Epithelial cell of prostate (primary cell): ENCODE results near the gene FAM219B.
"Not testable (repeated sequence)": the region's sequence is repeated elsewhere in the genome, so short reads cannot be mapped to it uniquely, and the experiment has no call there.

Experiments used
- DNase-seq: peaks from one replicate; pipeline ENCODE4 v3.0.0-alpha.2; 2011; ENCODE audit warnings: low read depth, low spot score
- H3K27ac ChIP-seq: fragments of 450-650 bp; 2 replicates; pipeline ENCODE4 v1.5.1; 2017; ENCODE audit warnings: mild to moderate bottlenecking

FAM219B gene

DNA sequence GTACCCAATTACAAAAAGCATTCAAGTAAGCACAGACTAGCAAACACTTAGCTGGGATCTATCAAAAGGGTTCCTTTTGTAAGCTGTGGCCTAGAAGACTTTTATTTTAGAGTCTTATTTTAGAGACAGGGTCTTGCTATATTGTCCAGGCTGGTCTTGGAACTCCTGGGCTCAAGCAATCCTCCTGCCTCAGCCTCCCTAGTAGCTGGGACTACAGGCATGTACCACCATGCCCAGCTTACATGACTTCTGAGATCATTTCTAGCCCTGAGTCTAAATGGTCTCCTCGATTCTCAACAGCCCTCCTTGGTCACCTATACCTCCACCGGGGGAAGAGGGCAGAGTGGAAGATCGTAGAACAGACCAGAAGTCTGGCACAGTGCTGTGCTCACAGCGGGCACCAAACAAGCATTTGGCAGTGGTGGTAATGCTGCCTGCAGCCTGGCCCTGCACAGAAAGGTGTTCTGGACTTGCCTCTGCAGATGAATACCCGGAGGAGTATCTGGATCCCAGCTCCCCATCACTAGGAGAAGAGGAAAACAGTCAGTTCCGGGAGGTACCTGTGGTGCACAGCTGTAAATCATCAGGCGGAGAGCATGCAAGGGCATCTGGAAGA is 2.4 kb downstream of the FAM219B start:
- no peak overlapping the region for H3K27ac ChIP-seq
- no peak for DNase-seq

DNA sequence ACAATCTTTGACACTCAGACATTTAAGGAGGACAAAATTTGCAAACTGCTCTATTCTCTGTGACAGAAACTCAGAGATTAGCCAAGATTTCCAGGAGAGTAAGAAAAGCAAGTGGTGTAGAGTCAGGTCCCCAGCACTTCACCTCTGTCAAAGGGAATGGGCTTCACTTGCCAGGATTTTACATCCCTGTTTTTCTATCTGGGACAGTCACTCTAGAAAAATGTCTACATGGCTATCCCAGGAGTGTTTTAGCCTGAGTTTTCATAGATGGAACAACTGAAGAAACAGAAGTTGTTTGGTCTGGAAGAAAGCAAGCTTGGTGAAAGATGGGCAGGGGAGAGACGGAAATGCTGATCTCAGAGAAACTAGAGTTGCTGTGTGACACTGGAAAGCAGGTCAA is 3.0 kb downstream of the FAM219B start:
- DNase-seq, result no peak
- no peak overlapping the region for H3K27ac ChIP-seq

DNA sequence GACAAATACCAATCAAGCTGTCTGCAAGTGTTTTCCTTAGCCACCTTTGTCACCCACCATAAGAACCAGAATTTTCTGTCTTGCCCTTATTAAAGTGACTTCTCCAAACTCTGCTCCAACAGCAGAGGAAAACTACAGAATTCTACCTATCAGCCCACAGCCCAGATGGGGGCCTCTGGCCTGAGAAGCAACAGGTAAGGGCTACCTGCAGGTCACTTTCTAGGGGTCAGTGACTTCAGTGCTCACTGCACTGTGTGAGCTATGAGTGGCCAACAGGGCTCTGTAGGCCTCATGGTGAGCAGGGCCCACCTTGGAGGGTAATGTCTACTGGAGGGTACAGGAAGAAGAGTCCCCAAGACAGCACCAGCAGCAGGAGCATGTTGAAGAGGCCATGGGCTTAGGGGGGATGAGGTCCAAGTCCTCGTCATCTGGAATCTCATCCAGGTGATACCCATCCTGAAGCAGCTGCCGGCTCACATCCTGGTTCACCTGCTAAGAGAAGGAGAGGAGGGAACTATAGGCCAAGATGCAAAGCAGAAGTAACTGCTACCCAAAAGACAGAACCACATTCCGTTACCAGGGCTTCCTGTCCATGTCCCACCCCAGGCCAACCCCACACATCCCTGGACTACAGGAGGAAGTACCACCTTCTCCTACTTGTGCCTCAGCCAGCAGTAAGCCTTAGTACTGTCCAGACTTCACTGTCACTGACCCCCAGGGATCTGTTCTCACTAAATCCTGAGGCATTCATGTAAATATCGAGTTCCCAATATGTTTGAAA is 4.2 kb downstream of the FAM219B start:
- no peak overlapping the region for H3K27ac ChIP-seq

DNA sequence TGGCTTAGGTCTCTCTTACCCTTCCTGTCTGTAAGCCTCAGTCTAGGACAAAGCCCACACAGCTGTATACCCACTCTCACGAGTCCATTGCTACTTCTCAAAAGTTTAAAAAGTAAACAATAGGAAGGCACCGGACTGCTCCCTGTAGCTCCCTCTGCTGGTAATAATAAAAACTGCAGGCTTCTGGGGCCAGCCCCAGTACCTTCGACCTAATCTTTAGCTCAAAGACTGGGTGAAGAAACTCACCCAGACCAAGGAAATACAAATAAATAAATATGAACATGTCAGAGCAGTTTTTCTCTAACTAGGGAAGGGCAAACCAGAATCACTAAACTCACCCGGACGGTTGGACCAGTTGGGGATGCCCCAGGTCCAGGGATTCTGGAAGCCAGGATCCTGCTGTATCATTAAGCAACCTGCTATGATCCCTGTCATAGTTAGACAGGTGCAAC is 5.0 kb downstream of the FAM219B start:
- H3K27ac ChIP-seq, result no peak overlapping the region
- no peak for DNase-seq

More for the DNA sequence above, 4.2 kb downstream of the FAM219B start:
- no peak for DNase-seq

DNA sequence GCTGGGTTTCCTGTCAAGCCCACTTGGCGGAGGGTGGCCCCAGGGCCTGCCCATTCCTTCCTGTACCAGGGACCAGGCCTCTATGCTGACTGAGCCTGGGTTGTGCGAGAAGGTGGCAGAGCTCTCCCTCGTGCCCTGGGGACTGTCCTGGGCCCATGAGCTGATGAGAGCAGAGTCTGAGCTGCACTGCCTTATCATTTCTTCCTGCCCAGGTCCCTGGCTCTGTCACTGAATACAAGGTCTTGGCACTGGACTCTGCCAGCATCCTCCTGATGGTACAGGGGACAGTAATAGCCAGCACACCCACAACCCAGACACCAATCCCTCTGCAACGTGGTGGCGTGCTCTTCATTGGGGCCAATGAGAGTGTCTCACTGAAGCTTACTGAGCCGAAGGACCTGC is 9.3 kb downstream of the FAM219B start:
- H3K27ac ChIP-seq, result no peak overlapping the region

DNA sequence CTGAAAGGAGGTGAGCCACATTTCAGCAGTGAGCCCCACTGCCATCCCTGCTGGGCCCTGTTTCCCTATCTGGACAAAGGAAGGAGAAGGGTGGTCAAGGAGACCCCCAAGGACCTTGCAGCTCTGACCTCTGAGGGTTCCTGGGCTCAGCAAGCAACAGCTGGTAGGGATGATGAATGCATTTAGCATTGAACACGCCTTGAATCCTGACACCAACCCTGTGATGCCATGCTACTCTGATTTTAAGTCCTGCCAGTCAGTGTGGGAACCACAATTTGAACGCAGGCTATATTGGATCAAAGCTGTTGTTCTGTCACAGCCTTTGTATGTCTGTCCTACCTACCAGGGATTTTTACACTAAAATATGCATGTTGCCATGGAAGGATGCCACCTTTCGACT is 10.3 kb downstream of the FAM219B start:
- H3K27ac ChIP-seq, result no peak overlapping the region
- no peak for DNase-seq

More for the DNA sequence above, 9.3 kb downstream of the FAM219B start:
- DNase-seq, result no peak

DNA sequence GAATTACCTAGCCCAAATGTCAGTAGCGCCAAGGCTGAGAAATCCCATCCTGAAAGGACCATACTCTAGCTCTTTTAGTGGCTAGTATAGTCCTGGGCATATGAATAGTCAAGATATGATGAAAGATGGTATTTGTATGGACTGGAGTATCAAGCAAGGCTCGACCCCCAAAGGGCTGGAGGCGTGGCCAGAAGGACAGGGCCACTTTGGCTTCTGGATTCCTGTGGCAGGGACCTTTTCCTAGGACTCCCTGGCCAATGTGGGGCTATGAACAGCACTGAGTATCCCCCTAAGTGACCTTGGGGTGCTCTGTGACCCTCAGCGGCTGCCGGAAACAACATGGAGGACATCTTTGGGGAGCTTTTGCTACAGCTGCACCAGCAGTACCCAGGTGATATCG is 10.8 kb downstream of the FAM219B start:
- DNase-seq, result no peak
- no peak overlapping the region for H3K27ac ChIP-seq

DNA sequence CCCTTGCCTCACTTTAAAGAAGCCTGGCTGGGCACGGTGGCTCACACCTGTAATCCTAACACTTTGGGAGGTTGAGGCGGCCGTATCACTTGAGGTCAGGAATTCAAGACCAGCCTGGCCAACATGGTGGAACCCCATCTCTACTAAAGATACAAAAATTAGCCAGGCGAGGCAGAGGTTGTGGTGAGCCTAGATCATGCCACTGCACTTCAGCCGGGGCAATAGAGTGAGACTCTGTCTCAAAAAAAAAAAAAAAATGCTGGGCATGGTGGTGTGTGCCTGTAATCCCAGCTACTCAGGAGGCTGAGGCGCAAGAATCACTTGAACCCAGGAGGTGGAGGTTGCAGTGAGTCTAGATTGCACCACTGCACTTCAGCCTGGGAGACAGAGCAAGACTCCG is 12.3 kb downstream of the FAM219B start:
- DNase-seq, H3K27ac ChIP-seq: not testable (repeated sequence)

DNA sequence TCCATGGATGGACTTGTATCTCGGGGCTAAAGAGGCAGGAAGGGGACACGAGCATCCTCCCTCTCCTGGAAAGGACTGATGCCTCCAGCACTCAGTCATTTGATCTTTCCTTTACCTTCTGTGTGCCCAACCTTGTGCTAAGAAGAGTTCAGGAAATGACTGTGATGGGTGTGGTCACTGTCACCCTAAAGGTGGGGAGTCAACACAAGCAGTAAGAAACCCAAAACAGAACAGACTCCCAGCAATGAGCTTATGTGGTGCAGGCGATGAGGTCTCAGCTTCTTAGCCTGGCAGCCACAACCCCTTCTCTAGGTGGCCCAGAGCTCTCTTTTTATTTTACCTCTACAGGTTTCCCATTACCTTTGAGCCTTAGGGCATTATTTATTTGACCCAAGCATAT is 13.0 kb downstream of the FAM219B start:
- no peak for DNase-seq
- peak overlapping the region; percentile 11 for H3K27ac ChIP-seq

DNA sequence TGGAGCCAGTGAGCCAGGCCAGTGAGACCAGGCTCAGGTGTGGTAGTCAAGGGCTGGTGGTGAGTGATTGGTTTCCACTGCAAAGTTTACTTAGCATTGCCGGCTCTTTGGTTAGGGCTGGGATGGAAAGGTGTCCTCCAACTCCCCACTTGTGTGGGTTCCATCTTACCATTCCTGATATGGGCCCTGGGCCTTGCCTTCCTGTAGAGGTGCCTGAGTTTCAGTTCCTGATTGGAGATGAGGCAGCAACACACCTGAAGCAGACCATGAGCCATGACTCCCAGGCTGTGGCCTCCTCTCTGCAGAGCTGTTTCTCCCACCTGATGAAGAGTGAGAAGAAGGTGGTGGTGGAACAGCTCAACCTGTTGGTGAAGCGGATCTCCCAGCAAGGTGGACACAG is 13.7 kb downstream of the FAM219B start:
- DNase-seq, result no peak
- H3K27ac ChIP-seq, result peak overlapping the region; percentile 11

DNA sequence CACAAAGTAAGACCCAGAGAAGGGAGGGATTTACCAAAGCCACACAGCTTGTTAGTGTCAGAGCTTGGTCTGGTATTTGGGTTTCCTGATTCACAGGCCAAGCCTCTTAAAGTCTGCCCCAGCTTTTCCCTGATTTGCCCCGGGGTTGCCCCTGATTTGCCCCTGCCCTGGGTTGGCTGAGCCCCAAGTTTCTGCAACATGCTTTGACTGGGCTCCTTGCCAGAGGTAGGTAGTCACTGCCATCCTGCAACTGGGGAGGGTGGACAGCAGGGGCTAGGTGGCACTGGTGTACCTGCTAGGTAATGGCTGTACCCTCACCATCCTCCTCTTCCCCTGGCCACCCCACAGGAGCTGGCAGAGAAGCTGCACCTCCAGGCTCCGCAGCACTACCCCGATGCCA is 14.3 kb downstream of the FAM219B start:
- DNase-seq, result no peak
- H3K27ac ChIP-seq, result peak overlapping the region; percentile 26

DNA sequence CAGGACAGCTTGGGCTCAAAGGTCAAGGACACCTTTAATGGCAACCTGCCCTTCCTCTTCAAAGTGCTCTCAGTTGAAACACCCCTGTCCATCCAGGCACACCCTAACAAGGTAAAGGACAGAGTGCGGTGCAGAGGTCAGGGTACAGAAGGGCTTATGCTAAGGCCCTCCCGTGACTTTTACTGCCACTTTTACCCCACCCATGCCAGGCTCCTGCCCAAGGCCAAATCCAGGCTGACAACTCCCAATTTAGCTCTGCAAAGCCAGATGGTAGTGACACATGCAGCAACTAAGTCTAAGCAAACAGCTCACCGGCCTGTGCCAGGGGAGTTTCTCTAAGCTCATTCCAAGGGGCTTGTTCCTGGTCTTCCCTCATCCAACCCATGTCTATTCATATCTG is 15.2 kb downstream of the FAM219B start:
- no peak for DNase-seq
- H3K27ac ChIP-seq, result peak overlapping the region; percentile 26

DNA sequence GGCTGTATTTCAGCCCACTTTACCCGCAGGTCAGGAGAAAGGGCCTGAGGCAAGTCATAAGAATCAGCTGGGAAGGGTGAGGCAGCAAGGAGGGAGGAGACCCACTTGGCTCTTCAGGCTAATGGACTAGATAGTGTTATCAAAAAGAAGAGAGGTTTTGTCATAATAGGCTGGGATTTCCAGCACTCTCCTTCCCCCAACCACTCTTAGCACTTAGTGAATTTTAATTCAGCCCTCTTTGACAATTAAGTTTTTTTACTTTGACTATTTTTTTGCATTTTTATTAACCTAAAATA is 16.0 kb downstream of the FAM219B start:
- DNase-seq, result no peak
- peak overlapping the region; percentile 22 for H3K27ac ChIP-seq

DNA sequence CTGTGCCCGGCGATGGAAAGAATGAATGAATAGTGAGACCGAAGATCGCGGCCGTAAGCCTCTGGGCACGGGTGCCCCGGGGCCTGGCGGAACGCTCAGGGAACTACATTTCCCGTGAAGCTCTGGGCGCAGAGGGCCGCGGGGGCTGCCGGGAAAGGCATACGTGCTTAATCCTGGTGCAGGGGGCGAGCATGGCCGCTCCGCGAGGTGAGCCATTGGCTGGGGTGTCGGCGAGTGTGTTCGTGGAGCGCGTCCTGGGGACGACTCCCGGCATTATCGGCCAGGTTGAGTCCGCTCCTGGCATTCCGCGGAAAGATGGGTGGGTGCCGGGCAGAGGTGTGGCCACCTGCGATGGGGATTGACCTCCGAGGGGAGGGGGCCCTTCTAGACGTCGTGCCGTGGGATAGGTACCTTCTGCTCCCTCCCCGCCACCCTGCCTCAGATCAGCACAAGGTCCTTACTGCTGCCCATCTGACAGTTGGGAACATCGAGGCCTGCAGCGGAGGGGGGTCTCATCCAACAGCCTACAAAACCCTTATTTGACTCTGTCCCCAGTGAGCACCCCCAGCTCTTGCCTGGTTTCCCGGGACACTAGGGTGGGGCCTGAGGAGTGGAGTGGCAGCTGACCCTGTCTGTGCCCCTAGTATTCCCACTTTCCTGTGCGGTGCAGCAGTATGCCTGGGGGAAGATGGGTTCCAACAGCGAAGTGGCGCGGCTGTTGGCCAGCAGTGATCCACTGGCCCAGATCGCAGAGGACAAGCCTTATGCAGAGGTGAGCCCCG is 16.6 kb downstream of the FAM219B start, which contains the start of gene MPI:
MPI (plus strand) TSS at position 160 of the 782 bp plus-strand sequence; CDS start at position 192, 32 bp downstream.
- H3K27ac ChIP-seq, result peak within 1 kb of the TSS; percentile 22
- DNase-seq, result no peak

DNA sequence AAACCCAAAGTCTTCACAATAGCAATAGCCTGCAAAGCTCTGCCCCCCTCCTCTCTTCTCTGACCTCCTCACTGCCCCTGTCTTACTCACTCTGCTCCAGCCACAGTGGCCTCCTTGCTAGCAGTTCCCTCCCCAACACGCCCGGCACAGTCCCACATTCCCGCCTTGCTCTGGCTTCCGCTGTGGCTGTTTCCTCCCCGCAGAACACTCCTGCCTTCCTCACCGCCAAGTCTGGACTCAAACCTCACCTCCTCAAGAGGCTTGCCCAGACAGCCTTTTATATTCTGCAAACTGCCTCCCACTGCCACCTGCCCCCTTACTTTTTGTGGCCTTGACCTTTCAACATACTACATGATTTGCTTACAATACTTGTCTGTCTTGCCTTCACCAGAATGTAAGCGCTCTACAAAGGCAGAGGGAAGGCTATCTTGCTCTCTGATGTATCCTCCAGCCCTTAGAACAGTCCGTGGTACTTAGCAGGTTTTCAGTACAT is 17.2 kb downstream of the FAM219B start:
- peak overlapping the region; percentile 22 for H3K27ac ChIP-seq
- no peak for DNase-seq

DNA sequence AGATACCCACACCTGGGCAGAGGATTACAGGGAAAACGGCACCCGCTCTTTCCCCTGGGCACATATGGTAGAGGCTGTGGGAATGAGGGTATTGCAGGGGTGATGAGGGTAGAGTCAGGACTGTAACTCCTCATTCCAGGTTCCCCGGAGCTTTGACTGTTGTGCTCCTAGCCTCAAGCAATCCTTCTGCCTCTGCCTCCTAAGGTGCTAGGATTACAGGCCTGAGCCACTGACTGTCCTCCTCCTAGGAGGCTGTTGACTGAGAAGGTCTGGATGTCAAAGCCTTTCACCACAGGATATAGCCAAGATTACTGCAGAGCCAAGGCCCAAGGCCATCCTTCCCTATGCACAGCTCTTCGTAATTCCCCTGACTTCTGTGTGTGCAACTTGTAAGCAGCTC is 17.9 kb downstream of the FAM219B start:
- DNase-seq, result no peak
- H3K27ac ChIP-seq, result no peak overlapping the region

DNA sequence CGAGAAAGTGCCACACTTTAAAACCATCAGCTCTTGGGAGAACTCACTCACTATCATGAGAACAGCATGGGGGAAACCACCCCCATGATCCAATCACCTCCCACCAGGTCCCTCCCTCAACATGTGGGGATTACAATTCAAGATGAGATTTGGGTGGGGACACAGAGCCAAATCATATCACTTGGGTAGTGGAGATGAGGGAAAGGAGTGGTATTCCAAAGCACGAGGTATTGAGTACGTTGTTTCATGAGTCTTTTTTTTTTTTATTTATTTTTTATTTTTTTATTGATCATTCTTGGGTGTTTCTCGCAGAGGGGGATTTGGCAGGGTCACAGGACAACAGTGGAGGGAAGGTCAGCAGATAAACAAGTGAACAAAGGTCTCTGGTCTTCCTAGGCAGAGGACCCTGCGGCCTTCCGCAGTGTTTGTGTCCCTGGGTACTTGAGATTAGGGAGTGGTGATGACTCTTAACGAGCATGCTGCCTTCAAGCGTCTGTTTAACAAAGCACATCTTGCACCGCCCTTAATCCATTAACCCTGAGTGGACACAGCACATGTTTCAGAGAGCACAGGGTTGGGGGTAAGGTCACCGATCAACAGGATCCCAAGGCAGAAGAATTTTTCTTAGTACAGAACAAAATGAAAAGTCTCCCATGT is 19.0 kb downstream of the FAM219B start:
- H3K27ac ChIP-seq, DNase-seq: not testable (repeated sequence)

DNA sequence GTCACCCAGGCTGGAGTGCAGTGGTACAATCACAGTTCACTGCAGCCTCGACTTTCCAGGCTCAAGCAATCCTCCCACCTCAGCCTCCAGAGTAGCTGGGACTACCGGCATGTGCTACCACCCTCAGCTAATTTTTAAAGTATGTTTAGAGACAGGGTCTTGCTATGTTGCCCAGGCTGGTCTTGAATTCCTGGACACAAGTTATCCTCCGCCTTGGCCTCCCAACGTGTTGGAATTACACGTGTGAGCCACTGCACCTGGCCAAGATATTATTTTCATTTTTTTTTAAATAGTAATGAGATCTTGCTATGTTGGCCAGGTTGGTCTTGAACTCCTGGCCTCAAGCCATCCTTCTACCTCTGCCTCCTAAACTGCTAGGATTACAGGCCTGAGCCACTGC is 21.2 kb downstream of the FAM219B start:
- peak overlapping the region; percentile 52 for H3K27ac ChIP-seq
- DNase-seq, result no peak

DNA sequence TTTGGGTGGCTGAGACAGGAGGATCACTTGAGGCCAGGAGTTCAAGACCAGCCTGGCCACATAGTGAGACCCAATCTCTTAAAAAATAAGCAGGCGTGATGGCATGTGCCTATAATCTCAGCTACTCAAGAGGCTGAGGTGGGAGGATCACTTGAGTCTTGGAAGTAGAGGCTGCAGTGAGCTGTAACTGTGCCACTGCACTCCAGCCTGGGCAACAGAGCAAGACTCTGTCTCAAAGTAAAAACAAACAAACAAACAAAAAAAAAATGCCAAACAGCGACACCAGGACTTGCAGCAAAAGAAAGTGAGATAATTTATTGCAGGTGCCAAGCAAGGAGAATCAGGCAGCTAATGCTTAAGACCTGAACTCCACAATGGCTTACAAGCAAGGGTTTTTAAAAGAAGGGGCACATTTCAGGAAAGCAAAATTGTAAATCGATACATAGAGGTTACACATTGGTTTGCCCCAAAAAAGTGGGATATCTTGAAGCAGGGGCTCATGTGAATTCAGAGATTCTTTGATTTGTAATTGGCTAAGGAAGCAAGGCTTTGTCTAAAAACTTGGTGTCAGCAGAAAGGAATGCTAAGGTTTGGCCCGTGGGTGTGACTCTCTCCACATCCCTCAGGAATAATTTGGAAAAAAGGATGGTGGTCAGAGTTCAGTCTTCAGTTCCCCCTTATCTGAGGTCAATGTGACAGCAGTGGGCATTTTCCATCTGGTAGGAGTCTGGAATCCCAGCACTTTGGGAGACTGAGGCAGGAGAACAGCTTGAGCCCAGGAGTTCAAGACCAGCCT is 22.0 kb downstream of the FAM219B start:
- peak overlapping the region; percentile 52 for H3K27ac ChIP-seq
- no peak for DNase-seq

DNA sequence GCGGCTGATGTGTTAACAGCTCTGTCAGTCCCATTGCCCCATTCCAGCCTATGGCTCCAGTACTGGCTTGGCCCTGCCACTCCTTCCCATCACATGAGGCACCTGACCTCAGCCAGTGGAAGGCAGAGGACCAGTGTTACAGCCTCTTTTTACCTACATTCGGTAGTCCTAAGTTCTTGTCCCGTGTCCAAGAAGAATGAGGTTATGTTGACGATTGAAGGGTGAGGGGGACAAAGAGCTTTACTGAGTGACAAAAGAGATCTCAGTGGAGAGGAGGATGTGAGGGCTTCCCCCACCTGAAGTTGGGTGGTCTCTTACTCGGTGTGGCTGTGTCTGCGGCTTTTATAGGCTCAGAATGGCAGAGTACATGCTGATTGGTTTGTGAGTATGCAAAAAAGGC is 24.1 kb downstream of the FAM219B start:
- DNase-seq, result no peak
- no peak overlapping the region for H3K27ac ChIP-seq
